HG02623 (cell line): Measurements from ENCODE around the gene TNFRSF6B.

Experiments used
- ATAC-seq: cut with Tn5 transposase; IDR thresholded peaks from one replicate; pipeline ENCODE4 v1.9.1; 2021; ENCODE audit warnings: moderate library complexity; ENCODE audit not compliant: unreplicated experiment

TNFRSF6B gene

GRCh38 chr20:63695424-63696305 lies 787 bp upstream of the TNFRSF6B start:
- ATAC-seq = no peak

GRCh38 chr20:63696306-63696627 lies 185 bp upstream of the TNFRSF6B start:
- ATAC-seq = no peak

- no peak for ATAC-seq
These were observed 960 bp downstream of the TNFRSF6B start for GRCh38 chr20:63697357-63697867.

DNA sequence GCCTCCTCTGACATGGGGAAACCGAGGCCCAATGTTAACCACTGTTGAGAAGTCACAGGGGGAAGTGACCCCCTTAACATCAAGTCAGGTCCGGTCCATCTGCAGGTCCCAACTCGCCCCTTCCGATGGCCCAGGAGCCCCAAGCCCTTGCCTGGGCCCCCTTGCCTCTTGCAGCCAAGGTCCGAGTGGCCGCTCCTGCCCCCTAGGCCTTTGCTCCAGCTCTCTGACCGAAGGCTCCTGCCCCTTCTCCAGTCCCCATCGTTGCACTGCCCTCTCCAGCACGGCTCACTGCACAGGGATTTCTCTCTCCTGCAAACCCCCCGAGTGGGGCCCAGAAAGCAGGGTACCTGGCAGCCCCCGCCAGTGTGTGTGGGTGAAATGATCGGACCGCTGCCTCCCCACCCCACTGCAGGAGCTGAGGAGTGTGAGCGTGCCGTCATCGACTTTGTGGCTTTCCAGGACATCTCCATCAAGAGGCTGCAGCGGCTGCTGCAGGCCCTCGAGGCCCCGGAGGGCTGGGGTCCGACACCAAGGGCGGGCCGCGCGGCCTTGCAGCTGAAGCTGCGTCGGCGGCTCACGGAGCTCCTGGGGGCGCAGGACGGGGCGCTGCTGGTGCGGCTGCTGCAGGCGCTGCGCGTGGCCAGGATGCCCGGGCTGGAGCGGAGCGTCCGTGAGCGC lies 1.6 kb downstream of the TNFRSF6B start:
- no peak for ATAC-seq

DNA sequence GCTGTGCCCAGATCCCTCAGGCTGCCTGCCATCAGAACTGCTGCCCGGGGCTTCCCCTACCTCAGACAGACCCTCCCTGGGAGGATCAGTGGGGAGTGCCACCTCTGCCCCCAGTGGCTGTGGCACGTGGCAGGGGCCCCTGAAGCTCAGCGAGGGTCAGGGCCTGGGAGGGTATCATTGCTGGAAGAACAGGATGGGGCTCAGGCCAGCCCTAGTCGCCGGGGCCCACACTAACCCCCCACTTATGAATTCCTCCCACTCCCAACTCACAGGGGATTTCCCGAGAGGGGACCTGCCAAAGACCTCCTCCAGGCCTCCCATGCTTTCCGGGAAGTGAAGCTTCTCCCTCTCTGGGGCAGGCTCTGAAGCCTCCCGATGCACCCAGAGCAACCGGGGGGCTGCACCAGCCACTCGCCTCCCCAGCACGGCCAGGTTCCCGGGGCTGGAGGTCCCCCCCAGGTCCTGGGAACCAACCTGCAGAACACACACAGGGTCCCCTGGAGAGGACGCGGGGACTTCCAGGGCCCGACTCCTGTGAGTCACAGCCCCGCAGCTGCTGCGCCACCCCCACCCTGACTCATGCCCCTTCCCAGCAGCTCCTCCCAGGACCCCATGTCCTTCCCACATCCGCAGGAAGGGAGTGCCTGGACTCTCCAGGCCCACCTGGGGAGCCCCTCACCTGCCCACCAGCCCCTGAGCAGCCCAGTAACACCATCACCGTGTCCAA lies 2.5 kb downstream of the TNFRSF6B start:
- ATAC-seq = no peak

GRCh38 chr20:63699466-63700198 lies 3.2 kb downstream of the TNFRSF6B start:
- no peak for ATAC-seq

GRCh38 chr20:63700199-63701050 lies 4.0 kb downstream of the TNFRSF6B start:
- ATAC-seq = no peak

GRCh38 chr20:63701051-63701328 lies 4.5 kb downstream of the TNFRSF6B start:
- ATAC-seq = no peak

DNA sequence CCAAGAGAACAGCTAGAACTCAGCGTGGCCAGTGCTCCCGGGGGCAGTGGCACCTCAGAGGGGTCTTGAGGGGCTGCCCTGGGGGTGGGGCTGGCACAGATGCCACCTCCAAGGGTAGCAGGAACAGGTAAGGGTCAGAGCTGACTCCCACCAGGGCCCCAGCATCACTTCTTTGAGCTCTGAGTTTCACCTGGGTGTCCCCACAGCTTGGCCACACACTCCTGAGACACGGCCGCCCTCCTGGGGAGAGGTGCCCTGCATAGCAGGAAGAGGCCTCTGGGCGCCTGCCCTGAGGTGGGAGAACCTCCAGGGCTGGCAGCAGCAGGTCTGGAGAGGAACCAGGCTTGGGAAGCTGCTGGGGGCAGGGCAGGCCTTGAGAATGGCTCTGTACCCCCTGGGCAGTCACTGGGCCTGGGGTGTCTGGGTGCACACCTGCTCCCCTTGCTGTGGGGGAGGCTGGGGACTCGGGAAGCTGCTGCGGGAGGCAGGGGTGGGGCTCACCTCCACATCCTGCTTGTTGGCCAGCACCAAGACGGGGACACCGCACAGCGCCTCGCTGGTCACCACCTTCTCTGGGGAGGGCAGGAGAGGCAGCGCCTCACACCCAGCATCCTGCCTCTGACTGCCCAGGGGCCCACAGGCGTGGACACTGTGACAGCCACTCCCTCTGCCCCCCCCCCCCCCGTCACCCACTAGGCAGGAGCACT lies 5.0 kb downstream of the TNFRSF6B start:
- ATAC-seq = no peak

GRCh38 chr20:63702036-63702665 lies 5.7 kb downstream of the TNFRSF6B start:
- ATAC-seq = no peak

DNA sequence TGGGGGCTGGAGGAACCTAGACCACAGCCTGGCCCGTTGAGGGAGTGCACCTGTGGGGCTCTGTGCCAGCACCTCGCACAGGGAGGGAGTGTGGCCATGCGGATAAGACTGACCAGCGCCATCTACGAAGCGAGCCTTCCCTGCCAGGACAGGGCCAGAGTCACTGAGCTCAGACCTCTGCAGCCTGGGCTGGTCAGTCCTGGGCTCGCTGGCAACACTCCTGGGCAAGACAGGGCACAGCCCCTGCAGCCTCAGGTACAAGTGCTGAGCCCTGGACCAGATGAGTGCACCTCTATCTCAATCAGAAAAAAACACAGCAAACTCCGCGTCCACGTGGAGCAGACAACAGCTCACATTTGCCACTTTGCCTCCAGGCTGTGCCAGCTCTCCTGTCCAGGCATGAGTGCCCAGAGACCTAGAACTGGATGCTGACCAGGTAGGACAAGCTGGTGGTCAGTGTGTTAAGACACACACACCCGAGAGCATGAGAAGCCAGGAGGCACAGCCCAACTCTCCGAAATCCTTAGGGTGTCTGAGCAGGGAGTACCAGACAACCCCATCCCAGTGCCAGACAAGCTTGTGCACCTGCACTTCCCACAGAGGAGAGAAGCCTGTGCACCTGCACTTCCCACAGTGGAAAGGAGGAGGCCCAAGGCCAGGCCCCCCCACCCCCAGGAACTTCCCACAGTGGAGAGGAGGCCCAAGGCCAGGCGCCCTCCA lies 6.5 kb downstream of the TNFRSF6B start:
- ATAC-seq = no peak

- ATAC-seq = no peak
These were observed 7.1 kb downstream of the TNFRSF6B start for GRCh38 chr20:63703471-63703975.

- no peak for ATAC-seq
These were observed 7.7 kb downstream of the TNFRSF6B start for GRCh38 chr20:63703976-63704748.

- ATAC-seq = no peak
These were observed 8.3 kb downstream of the TNFRSF6B start for GRCh38 chr20:63704749-63705117.

DNA sequence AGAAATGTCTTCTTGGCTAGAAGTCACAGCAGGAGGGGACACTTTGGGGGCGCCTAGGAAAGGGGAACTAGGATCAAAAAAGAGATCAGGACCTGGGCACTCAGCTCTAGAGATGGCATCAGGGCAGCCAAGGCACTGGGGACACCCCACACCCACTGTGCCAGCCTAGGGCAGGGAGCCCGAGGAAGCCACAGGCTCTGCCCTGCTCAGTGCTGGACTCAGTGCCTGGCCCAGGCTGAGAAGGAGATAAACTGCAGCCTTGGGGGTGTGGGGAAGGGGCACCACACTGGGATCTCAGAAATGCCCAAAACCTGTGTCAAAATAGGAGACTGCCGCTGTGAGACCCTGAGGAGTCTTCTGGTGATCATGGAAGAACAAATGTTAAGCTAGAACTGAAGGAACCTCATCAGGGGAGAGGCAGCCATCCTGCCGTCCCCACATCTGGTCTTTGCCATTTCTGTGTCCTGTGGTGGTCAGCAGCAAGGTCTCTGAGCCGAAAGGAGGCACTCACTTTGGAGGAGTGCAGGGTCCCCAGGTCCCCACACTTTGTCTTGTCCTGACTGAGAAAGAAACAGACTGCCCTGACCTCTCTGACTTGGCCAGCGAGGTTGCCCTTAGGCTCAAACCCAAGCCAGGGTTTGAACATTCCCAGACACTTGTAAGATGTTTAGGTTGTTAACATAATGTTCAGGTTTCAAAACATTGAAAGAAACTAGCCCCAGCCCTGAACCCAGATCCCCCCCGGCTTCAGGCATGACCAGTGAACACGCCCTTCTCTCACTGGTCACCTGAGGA lies 9.0 kb downstream of the TNFRSF6B start:
- ATAC-seq = no peak

GRCh38 chr20:63706027-63706695 lies 9.7 kb downstream of the TNFRSF6B start:
- no peak for ATAC-seq
